Right cardiac atrium (tissue), 5 donors: ENCODE data around the gene VCAN. TPM values are rescaled to one million over a fixed set of nuclear protein-coding genes. Genes with fewer than 3 reads are reported as not detected.
A peak's percentile ranks its signal among the peaks of the same experiment; 100 is the strongest.

Experiments used
- ATAC-seq, 2 donors: fragments of 200-7000 bp; cut with Tn5 transposase; one replicate each; pipeline versions ENCODE4 v1.8.0 to v1.9.1; 2020; ENCODE audit warnings: moderate library complexity in 2 of 2, mild to moderate bottlenecking in 1 of 2
- DNase-seq, 3 donors: peaks; one replicate each; pipeline ENCODE4 v3.0.0-alpha.2; 2020
- H3K27ac ChIP-seq: one replicate; pipeline ENCODE4 v1.5.1; 2013; ENCODE audit warnings: mild to moderate bottlenecking, low read length, control low read depth, moderate library complexity
- H3K27me3 ChIP-seq: one replicate; pipeline ENCODE4 v1.6.1; 2013; ENCODE audit not compliant: control insufficient read depth, insufficient read depth
- H3K4me1 ChIP-seq: one replicate; pipeline ENCODE4 v1.6.1; 2013; ENCODE audit warnings: low read length; ENCODE audit not compliant: control insufficient read depth, insufficient read depth
- H3K4me3 ChIP-seq: one replicate; pipeline ENCODE4 v1.5.1; 2013; ENCODE audit warnings: low read length, control low read depth
- H3K9me3 ChIP-seq: one replicate; pipeline ENCODE4 v1.6.1; 2013; ENCODE audit warnings: low read length; ENCODE audit not compliant: control insufficient read depth
- WGBS: extraction: QIAGEN DNeasy Blood & Tissue Kit; methylation state at CpG from one replicate; pipeline ENCODE4 v1.1.7; 2013; 5-methylcytosine and 5-hydroxymethylcytosine counted together
- intact Hi-C, 4 donors: fragments of 100-400 bp; cut with DNase I; formaldehyde crosslinking; loops; one replicate each; pipeline versions ENCODE4 v1.11.0 to v1.14.0; 2022 to 2023
- polyA plus RNA-seq: library from polyadenylated mRNA; stranded (reverse); fragments of 200-250 nt; gene quantifications from one replicate; pipeline ENCODE4 v1.2.3, GENCODE V29; 2013
- total RNA-seq, 4 donors: library from RNA; stranded (reverse); fragmentation: NEBNext Ultra II Directional; extraction: Animal tissue kit (Norgen Biotek cat#: 25700); gene quantifications; one replicate each; pipeline ENCODE4 v1.2.1, GENCODE V29; 2021
- donor health status: healthy with polysubstance abuse.
- donor health status: DM: no; HTN: yes; CAD: no.
- donor health status: DM: no; HTN: no; CAD: no.
- donor health status: DM: no; HTN: yes; CAD: no; lungs with severe emphysema.
- donor health status: DM: yes; HTN: yes; CAD: no.

VCAN gene
- total and polyA plus RNA-seq, 5 donors, result 22.1 to 190 (median 92.0) TPM

DNA sequence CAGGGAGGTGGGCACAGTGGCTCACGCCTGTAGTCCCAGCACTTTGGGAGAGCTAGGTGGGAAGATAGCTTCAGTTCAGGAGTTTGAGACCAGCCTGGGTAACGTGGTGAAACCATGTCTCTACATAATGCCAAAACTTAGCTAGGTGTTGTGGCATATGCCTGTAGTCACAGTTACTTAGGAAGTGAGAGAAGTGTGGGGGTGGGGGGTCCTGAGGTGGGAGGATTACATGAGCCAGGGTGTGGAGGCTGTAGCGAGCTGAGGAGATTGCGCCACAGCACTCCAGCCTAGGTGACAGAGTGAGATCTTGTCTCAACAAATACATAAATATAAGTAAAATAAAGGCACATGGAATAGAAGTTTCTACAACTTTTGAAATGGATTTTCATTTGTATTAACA, 23.1 kb downstream of the VCAN start:
- no peaks in the 10 kb centered on the region for H3K4me1 ChIP-seq
- no peak for ATAC-seq
- H3K4me3 ChIP-seq, result no peak overlapping the region
- intact Hi-C loops, result no loop called here
- no peaks in the 10 kb centered on the region for H3K9me3 ChIP-seq
- no peak for DNase-seq
- 87% methylated on average over 4 of the region's 4 CpGs for WGBS
- no peak overlapping the region for H3K27ac ChIP-seq
- no peaks in the 10 kb centered on the region for H3K27me3 ChIP-seq

DNA sequence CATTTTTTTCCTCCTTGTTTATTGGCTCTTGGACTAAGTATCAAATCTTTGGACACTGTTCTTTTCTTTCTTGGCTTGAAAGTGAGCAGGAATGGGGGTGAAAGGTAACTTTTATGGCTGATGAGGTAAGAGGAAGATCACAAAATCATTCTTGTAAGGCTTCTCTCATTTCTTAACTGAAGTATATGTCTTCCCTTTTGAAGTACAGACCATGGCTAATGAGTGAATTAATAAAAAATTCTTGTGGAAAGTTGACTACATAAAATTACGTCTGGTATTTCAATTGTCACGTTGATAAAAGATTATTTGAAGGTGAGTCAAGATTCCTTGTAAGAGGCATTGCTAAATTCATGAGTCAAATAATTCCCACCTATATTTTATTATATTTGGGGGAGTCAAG, 25.1 kb downstream of the VCAN start:
- 87% methylated on average over 2 of the region's 2 CpGs for WGBS
- H3K9me3 ChIP-seq, result no peaks in the 10 kb centered on the region
- H3K27ac ChIP-seq, result no peak overlapping the region
- no peaks in the 10 kb centered on the region for H3K27me3 ChIP-seq
- intact Hi-C loops, result no loop called here
- H3K4me1 ChIP-seq, result no peaks in the 10 kb centered on the region
- ATAC-seq (no peak), DNase-seq (no peak)
- no peak overlapping the region for H3K4me3 ChIP-seq

DNA sequence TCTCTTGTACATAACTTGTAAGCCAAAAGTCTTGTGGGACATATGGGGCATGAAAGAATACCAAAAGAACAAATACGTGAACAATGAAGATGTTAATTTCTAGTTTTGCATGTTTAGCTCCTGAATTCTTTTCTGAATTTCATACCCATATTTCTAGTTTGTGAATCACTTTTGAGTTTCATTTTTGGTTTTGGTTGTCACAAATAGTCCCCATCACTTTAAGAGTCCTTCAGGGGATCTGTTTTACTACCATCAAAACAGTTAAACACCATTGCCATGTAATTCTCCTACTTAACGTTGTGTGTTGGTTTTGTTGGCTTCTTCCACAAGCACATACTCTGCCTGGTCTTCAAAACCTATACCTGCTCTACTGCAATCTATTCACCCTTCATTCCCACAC, 27.0 kb downstream of the VCAN start:
- intact Hi-C loops, result no loop called here
- WGBS, result 83% methylated on average over 2 of the region's 2 CpGs
- Histone ChIP-seq H3K4me1 (no peaks in the 10 kb centered on the region), H3K27me3 (no peaks in the 10 kb centered on the region), H3K4me3 (no peak overlapping the region), H3K27ac (no peak overlapping the region), H3K9me3 (no peaks in the 10 kb centered on the region)
- no peak for ATAC-seq
- no peak for DNase-seq

DNA sequence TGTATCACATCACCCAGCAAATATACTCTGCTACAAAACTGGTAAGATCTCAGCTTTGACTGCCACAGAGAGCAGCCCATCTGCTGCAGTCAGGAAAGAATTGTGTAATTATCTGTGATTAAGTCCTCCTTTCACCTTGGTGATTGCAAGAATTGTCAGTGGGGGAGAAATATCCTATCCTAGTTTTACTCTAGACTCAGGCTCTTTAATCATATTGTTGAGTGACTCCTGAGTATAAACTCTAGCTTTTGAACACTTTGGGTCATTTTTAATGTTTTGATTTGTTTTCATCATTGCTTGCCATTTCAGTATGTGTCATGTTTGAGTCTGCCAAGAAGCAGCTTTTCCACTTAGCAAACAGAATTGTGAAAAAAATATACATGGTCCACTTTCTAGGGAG, 32.1 kb downstream of the VCAN start:
- no peak for ATAC-seq
- intact Hi-C loops, result no loop called here

DNA sequence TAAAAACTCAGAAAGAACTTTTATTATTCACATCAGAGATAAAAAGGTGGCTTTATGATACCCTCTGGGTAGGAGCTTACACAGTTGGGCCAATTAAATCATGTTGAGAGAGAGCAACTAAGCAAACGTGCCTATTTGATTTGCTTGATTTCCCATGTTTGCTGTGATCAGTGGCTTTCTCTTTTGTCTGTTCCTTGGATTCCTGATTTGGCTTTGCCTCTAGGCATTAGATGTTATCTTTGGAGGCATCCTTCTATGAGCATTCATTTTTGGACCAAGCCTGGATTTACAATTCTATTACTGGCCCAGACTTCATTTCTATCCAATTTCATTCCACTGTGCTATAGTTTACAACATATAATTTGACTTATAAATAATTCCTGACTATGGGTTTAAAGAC, 35.9 kb downstream of the VCAN start:
- Histone ChIP-seq H3K9me3 (no peaks in the 10 kb centered on the region), H3K27ac (no peak overlapping the region), H3K4me3 (no peak overlapping the region), H3K4me1 (peaks cover 2% of the 10 kb centered on the region), H3K27me3 (no peaks in the 10 kb centered on the region)
- no peak for DNase-seq
- no peak for ATAC-seq
- intact Hi-C loops, result no loop called here
- 36% methylated on average over 1 of the region's 1 CpG for WGBS

More for the DNA sequence above, 32.1 kb downstream of the VCAN start:
- DNase-seq, result no peak
- no peaks in the 10 kb centered on the region for H3K9me3 ChIP-seq
- no peaks in the 10 kb centered on the region for H3K27me3 ChIP-seq
- no peak overlapping the region for H3K4me3 ChIP-seq
- no peak overlapping the region for H3K27ac ChIP-seq
- no peaks in the 10 kb centered on the region for H3K4me1 ChIP-seq

DNA sequence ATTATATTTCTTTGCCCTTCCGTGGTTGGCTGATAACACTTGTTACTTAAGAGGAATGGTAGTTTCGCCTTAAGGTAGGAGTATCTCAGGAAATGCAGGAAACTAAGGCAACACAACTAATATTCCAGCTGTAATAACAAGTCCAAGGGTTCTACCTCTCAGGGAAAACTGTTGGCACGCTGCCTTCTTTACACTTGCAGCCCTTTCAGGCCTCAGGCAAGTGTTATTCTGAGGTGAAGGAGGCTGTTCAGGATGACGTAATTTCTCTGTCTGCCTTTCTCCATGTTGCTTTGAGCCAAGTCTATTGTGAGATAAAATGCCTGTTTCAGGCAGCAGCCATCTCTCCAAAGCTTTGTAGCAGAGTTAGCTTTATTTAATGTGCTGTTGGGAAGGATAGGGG, 38.0 kb downstream of the VCAN start:
- Histone ChIP-seq H3K27ac (no peak overlapping the region), H3K4me1 (peaks cover 2% of the 10 kb centered on the region), H3K27me3 (no peaks in the 10 kb centered on the region), H3K9me3 (no peaks in the 10 kb centered on the region), H3K4me3 (no peak overlapping the region)
- intact Hi-C loops, result no loop called here
- WGBS, result 39% methylated on average over 4 of the region's 4 CpGs
- DNase-seq (peak; percentile 43 to 63 (median 52)), ATAC-seq (peak; percentile 84 to 92)

DNA sequence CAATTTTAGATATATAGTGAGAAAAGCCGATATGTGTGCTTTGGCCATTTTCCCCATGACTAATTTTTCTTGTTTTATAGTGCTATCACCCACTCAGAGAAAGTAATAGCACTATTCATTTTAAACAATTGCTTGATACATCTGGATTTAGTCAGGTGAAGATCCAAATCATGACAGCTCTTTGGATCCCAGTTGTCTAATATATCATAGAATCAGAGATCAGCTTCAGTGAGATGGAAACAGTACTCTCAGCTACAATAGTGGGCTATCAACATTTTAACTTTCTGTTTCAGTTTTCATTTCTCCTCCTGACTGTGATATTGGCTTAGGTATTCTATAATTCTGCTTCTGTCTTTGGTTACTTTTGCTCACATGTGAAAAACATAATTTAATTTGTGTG, 38.7 kb downstream of the VCAN start:
- no peak for DNase-seq
- ATAC-seq, result no peak
- Histone ChIP-seq H3K27me3 (no peaks in the 10 kb centered on the region), H3K27ac (no peak overlapping the region), H3K9me3 (no peaks in the 10 kb centered on the region), H3K4me3 (no peak overlapping the region), H3K4me1 (peaks cover 2% of the 10 kb centered on the region)
- 66% methylated on average over 1 of the region's 1 CpG for WGBS
- intact Hi-C loops, result no loop called here

DNA sequence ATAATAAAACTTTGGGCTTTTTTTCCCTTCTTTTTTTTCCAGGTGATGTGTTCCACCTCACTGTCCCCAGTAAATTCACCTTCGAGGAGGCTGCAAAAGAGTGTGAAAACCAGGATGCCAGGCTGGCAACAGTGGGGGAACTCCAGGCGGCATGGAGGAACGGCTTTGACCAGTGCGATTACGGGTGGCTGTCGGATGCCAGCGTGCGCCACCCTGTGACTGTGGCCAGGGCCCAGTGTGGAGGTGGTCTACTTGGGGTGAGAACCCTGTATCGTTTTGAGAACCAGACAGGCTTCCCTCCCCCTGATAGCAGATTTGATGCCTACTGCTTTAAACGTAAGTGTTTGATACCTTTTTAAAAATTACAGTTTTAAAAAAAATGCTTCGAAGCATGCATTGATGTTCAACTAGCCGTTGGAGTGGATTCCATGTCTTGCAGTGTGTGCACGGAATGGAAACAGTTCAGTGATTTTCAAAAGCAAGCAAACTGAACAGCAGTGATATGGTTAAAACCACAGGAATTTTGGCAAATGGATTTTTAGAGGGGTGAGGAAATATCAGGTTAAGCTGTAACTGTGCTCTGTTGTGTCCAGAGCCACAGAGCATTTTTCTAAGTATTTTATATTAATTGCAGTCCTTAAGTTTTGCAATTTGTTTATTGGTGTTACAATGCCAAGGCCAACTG, 40.7 kb downstream of the VCAN start:
- H3K27ac ChIP-seq, result no peak overlapping the region
- no peak for DNase-seq
- no peaks in the 10 kb centered on the region for H3K27me3 ChIP-seq
- H3K4me3 ChIP-seq, result no peak overlapping the region
- 97% methylated on average over 13 of the region's 13 CpGs for whole genome bisulfite sequencing
- H3K4me1 ChIP-seq, result peaks cover 2% of the 10 kb centered on the region
- no peaks in the 10 kb centered on the region for H3K9me3 ChIP-seq
- intact Hi-C loops, result no loop called here
- ATAC-seq, result no peak

DNA sequence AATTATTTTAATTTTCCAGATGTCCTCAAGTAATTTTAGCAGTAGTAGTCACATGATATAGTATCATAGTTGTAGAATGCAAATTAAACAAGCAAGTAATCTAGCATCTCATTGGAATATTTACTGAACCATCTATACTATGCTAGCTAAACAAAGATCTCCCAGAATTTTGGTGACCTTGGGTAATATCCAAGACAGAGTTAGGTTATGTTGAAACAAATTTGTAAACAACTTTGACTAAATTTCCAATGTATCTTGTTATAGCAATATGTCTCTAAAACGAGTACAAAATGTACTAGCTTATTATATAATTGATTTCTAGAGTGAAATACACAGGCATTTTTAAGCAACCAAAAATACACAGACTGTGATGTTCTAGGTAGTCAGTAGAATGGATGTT, 41.5 kb downstream of the VCAN start:
- 65% methylated on average over 1 of the region's 1 CpG for WGBS
- Histone ChIP-seq H3K9me3 (no peaks in the 10 kb centered on the region), H3K27ac (no peak overlapping the region), H3K4me3 (no peak overlapping the region), H3K4me1 (peaks cover 2% of the 10 kb centered on the region), H3K27me3 (no peaks in the 10 kb centered on the region)
- ATAC-seq (no peak), DNase-seq (no peak)
- intact Hi-C loops, result no loop called here

DNA sequence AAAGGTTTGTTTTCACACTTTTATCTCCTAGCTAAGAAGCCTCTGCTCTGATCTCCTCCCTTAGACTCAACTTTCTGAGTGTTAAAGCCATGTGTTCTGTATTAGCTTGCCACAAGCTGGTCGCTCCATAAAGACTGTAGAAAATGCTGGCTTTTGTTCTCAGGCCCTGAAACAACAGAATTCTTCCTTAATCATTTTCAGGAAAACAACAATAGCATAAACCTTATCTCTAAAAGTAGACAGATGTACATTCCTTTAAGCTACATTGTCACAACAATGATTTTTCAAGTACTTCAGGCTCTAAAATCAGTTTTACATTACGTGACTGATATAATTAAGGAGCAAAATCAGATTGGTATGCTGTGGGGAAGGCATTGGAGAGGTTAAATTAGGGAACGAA, 41.9 kb downstream of the VCAN start:
- no peaks in the 10 kb centered on the region for H3K27me3 ChIP-seq
- no peak overlapping the region for H3K4me3 ChIP-seq
- H3K9me3 ChIP-seq, result no peaks in the 10 kb centered on the region
- ATAC-seq (no peak), DNase-seq (no peak)
- H3K27ac ChIP-seq, result no peak overlapping the region
- intact Hi-C loops, result no loop called here
- H3K4me1 ChIP-seq, result peaks cover 2% of the 10 kb centered on the region
- 62% methylated on average over 3 of the region's 3 CpGs for WGBS

DNA sequence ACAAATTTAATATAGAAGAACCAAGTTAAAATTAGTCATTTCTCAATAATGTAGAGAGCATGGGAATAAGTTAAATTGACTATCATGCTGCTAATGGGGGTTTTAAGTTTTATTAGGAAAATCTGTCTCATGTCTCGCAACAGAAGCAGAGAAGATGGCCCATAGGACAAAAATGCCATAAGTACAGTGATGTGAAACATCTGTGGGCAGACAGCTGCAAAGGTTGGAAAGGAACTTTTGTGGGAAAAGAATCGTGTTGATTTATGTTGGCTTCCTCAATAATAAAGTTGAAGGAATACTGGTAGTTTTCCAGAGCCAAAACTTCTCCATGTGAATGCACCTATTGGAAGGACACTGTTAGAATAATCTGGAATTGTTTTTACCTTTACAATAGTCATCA, 44.8 kb downstream of the VCAN start:
- no peak overlapping the region for H3K4me3 ChIP-seq
- no peak for DNase-seq
- ATAC-seq, result no peak
- H3K27me3 ChIP-seq, result no peaks in the 10 kb centered on the region
- no peaks in the 10 kb centered on the region for H3K9me3 ChIP-seq
- no peak overlapping the region for H3K27ac ChIP-seq
- intact Hi-C loops, result no loop called here
- 53% methylated on average over 2 of the region's 2 CpGs for WGBS
- H3K4me1 ChIP-seq, result no peaks in the 10 kb centered on the region

DNA sequence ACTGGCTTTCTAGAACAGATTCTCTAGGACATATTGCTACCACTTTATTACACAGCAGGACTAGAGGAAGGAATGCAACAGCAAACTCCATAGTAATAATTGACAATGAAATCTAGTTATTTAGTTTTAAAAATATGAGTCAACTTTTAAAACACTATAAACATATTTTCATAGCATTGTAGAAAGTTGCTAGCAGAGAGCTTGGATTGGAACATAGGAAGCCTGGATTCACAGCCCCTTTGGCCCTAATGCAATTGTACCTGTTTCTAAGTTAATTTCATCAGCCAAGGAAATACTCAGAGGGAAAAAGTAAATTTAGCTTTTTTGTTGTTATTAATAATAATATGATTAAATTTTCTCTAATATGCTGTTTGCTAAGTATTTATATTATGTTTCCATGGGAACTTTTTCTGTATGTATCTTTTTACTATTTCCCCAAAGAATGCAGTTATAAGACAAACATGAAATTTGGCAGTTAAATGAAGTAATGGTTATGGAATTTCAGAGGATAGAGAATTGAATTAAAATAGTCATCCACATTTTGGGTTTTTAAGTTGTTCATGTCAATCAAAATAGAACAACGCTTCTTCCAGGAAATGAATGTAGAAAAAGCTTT, 45.6 kb downstream of the VCAN start:
- H3K9me3 ChIP-seq, result no peaks in the 10 kb centered on the region
- intact Hi-C loops, result no loop called here
- H3K4me1 ChIP-seq, result no peaks in the 10 kb centered on the region
- no peaks in the 10 kb centered on the region for H3K27me3 ChIP-seq
- WGBS, result 61% methylated on average over 1 of the region's 1 CpG
- no peak overlapping the region for H3K4me3 ChIP-seq
- H3K27ac ChIP-seq, result no peak overlapping the region
- no peak for DNase-seq
- no peak for ATAC-seq
